ENCODE data around the gene TCEAL3.
A peak's percentile ranks its signal among the peaks of the same experiment; 100 is the strongest.
"Not testable (repeated sequence)": the region's sequence is repeated elsewhere in the genome, so short reads cannot be mapped to it uniquely, and the experiment has no call there.

Gene TCEAL3

DNA sequence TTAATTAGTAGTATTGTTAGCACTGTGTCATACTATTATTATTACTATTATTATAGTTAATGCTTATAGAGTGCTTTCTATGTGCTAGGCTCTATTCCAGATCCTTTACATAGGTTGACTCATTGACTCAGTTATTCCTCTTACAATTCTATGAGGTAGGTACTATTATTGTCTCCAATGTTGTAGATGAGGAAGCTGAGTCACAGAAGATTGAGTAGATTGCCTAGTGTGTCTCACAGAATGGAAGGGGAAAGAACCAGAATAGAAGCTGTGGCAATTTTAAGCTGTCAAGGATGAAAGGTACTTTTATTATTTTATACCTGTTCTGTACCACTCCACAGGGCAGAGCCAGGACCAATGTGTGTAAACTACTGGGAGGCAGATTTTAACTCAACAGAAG lies 19.1 kb downstream of the TCEAL3 start:
- Histone ChIP-seq H3K36me3 (ENCODE audit: insufficient read depth, low read length) (peaks cover 3% of the 10 kb centered on the region; the same call in 1 of the 2 replicates), H3K4me3 (ENCODE audit: low read depth, low read length) (peak overlapping the region; percentile 49; the same call in 1 of the 2 replicates), H3K27ac (ENCODE audit: low read depth, low read length) (peak overlapping the region; percentile 72), H2AFZ (ENCODE audit: low read length, unreplicated experiment) (no peak overlapping the region), H3K79me2 (ENCODE audit: control insufficient read depth, insufficient read depth, low read length, unreplicated experiment) (peaks cover 38% of the 10 kb centered on the region), H3K4me1 (ENCODE audit: control insufficient read depth, insufficient read depth, low read length, unreplicated experiment) (peaks cover 19% of the 10 kb centered on the region), H3K27me3 (ENCODE audit: insufficient read depth, low read length) (no peaks in the 10 kb centered on the region)

DNA sequence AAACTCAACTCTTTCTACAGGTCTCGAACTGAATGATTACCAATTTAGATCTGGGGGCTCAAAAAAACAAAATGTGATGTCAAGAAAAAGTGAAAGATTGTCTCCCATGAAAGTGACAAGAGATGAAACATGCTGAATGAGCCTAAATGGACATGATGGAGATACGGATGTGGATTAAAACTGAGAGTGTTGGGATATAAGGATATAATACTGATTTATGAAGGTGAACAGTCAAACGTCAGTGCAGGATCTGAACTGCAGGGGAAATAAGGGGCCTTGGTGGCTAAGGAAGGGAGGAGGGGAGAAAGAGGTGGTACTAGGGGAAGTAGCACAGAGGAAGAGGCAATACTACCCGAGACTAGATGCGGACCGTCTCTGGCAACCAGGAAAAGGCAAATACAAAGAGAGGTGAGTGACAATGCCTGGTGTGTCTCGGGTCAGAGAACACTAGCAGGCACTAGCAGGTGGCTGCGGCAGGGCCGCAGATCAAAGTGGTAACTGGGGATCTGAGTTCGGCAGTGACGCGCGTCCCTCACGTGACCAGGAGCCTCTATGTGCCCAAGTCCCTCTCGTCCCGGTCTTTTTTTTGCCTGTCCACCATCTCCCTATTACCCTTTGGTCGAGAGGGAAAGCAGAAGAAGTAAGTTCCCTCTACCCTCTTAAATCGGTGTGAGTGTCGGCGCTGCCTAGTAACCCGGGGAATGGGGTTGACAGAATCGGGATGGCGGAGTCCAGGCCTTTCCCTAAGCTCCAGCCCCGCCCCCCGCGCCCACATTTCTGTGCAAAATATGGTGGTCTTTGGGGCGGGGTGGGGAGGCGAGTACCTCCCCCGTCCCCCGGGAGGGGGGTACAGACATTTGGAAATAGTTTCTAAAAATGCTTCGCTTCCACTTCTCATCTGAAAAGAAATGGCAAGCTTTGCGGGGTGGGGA lies 20.9 kb downstream of the TCEAL3 start, which contains the start of gene TCEAL1:
TSS of gene TCEAL1 (plus strand) at position 590 of the 932 bp plus-strand sequence. CDS start 942 bp downstream, outside the sequence.
- Histone ChIP-seq H2AFZ (ENCODE audit: low read length, unreplicated experiment) (peak within 1 kb of the TSS; percentile 51), H3K27me3 (ENCODE audit: insufficient read depth, low read length) (no peaks in the 10 kb centered on the region), H3K4me1 (ENCODE audit: control insufficient read depth, insufficient read depth, low read length, unreplicated experiment) (peaks cover 19% of the 10 kb centered on the region), H3K79me2 (ENCODE audit: control insufficient read depth, insufficient read depth, low read length, unreplicated experiment) (peaks cover 38% of the 10 kb centered on the region), H3K36me3 (ENCODE audit: insufficient read depth, low read length) (peaks cover 3% of the 10 kb centered on the region; the same call in 1 of the 2 replicates), H3K4me3 (ENCODE audit: low read depth, low read length) (peak within 1 kb of the TSS; percentile 86), H3K27ac (ENCODE audit: low read depth, low read length) (peak within 1 kb of the TSS; percentile 80)

DNA sequence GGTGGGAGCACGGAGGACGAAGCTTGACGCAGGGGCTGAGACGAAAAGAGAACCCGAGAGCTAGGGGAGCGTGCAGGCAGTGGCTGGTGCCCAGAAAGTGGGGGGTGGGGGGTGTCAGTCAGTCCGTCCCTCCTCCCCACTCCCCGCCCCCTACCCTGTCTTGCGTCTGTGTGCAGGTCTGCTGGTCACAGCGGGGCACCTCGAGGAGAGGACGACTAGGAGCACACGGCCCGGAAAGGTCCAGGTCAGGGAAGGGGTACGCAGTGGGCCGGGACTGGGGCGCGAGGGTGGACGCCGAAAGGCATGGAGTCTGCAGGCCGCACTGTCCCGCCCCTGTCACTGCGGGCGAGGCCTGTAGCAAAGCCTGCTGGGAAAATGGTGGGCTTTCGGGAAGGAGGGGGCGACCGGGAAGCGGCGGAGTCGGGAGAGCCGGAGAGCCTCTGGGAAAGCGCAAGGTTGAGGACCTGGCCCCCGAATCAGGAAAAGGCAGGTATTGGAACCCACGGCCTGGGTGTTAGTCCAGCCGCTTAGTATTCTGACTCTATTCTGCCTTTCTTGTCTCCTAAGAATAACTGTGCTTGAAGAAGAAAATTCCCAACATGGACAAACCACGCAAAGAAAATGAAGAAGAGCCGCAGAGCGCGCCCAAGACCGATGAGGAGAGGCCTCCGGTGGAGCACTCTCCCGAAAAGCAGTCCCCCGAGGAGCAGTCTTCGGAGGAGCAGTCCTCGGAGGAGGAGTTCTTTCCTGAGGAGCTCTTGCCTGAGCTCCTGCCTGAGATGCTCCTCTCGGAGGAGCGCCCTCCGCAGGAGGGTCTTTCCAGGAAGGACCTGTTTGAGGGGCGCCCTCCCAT lies 21.8 kb downstream of the TCEAL3 start:
- peak overlapping the region; percentile 80 for H3K27ac ChIP-seq (ENCODE audit: low read depth, low read length)
- H3K79me2 ChIP-seq (ENCODE audit: control insufficient read depth, insufficient read depth, low read length, unreplicated experiment) = peaks cover 38% of the 10 kb centered on the region
- peaks cover 17% of the 10 kb centered on the region for H3K4me1 ChIP-seq (ENCODE audit: control insufficient read depth, insufficient read depth, low read length, unreplicated experiment)
- peak overlapping the region; percentile 51 for H2AFZ ChIP-seq (ENCODE audit: low read length, unreplicated experiment)
- peak overlapping the region; percentile 86 for H3K4me3 ChIP-seq (ENCODE audit: low read depth, low read length)
- H3K36me3 ChIP-seq (ENCODE audit: insufficient read depth, low read length) = peaks cover 3% of the 10 kb centered on the region; the same call in 1 of the 2 replicates
- no peaks in the 10 kb centered on the region for H3K27me3 ChIP-seq (ENCODE audit: insufficient read depth, low read length)

DNA sequence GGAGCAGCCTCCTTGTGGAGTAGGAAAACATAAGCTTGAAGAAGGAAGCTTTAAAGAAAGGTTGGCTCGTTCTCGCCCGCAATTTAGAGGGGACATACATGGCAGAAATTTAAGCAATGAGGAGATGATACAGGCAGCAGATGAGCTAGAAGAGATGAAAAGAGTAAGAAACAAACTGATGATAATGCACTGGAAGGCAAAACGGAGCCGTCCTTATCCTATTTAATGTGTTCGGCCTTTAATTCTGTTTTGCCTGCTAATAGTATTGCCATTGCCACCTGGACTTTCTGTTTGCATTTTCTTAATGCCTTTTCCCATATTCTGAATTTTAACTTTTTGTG lies 22.4 kb downstream of the TCEAL3 start:
- peak overlapping the region; percentile 51 for H2AFZ ChIP-seq (ENCODE audit: low read length, unreplicated experiment)

DNA sequence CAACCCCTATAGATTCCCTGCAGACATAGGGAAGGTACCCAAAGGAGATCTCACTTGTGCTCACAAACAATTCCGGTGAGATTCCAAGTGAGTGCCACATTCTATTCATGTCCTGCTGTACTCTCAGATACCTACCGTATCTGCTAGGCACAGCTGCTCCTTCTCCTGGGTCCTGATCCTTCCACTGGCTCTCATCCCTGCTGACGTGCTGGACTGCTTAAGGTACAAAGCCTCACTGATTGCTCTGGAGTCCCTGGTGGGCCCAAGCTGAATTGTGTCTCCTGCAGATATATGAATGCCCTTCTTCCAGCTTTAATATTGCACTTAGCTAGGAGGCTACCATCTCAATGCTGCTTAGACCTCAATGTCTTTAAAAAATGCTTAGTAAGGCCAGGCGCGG lies 23.4 kb downstream of the TCEAL3 start:
- Histone ChIP-seq H3K36me3 (ENCODE audit: insufficient read depth, low read length) (peaks cover 3% of the 10 kb centered on the region; the same call in 1 of the 2 replicates), H3K27ac (ENCODE audit: low read depth, low read length) (no peak overlapping the region), H3K27me3 (ENCODE audit: insufficient read depth, low read length) (no peaks in the 10 kb centered on the region), H2AFZ (ENCODE audit: low read length, unreplicated experiment) (no peak overlapping the region), H3K4me3 (ENCODE audit: low read depth, low read length) (peak overlapping the region; percentile 86; the same call in 1 of the 2 replicates), H3K4me1 (ENCODE audit: control insufficient read depth, insufficient read depth, low read length, unreplicated experiment) (peaks cover 12% of the 10 kb centered on the region), H3K79me2 (ENCODE audit: control insufficient read depth, insufficient read depth, low read length, unreplicated experiment) (peaks cover 25% of the 10 kb centered on the region)

More for the DNA sequence above, 22.4 kb downstream of the TCEAL3 start:
- peak overlapping the region; percentile 86 for H3K4me3 ChIP-seq (ENCODE audit: low read depth, low read length)
- peaks cover 35% of the 10 kb centered on the region for H3K79me2 ChIP-seq (ENCODE audit: control insufficient read depth, insufficient read depth, low read length, unreplicated experiment)
- peaks cover 17% of the 10 kb centered on the region for H3K4me1 ChIP-seq (ENCODE audit: control insufficient read depth, insufficient read depth, low read length, unreplicated experiment)
- no peaks in the 10 kb centered on the region for H3K27me3 ChIP-seq (ENCODE audit: insufficient read depth, low read length)
- H3K27ac ChIP-seq (ENCODE audit: low read depth, low read length) = peak overlapping the region; percentile 80
- H3K36me3 ChIP-seq (ENCODE audit: insufficient read depth, low read length) = peaks cover 3% of the 10 kb centered on the region; the same call in 1 of the 2 replicates

DNA sequence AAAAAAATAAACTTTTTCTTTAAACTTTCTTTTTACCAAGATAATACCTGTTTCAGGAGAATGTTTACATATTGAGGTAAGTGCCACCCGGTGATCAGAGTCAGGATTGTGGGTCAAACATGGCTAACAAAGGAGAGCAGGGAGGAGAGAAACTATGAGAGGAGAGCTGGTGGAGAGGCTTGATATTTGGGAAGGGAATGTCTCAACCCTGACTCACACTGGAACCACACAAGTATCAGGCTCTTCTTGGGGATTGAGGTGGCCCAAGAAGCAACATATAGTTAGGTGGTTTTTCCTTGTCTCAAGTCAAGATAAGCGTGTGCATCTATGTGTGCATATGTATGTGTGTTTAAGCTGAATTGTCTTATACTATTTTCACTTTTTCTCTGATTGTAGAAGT lies 27.7 kb downstream of the TCEAL3 start:
- peaks cover 30% of the 10 kb centered on the region for H3K4me1 ChIP-seq (ENCODE audit: control insufficient read depth, insufficient read depth, low read length, unreplicated experiment)
- peaks cover 3% of the 10 kb centered on the region; the same call in 1 of the 2 replicates for H3K36me3 ChIP-seq (ENCODE audit: insufficient read depth, low read length)
- H2AFZ ChIP-seq (ENCODE audit: low read length, unreplicated experiment) = no peak overlapping the region
- no peaks in the 10 kb centered on the region for H3K27me3 ChIP-seq (ENCODE audit: insufficient read depth, low read length)
- H3K4me3 ChIP-seq (ENCODE audit: low read depth, low read length) = no peak overlapping the region
- H3K27ac ChIP-seq (ENCODE audit: low read depth, low read length) = no peak overlapping the region
- peaks cover 4% of the 10 kb centered on the region for H3K79me2 ChIP-seq (ENCODE audit: control insufficient read depth, insufficient read depth, low read length, unreplicated experiment)

DNA sequence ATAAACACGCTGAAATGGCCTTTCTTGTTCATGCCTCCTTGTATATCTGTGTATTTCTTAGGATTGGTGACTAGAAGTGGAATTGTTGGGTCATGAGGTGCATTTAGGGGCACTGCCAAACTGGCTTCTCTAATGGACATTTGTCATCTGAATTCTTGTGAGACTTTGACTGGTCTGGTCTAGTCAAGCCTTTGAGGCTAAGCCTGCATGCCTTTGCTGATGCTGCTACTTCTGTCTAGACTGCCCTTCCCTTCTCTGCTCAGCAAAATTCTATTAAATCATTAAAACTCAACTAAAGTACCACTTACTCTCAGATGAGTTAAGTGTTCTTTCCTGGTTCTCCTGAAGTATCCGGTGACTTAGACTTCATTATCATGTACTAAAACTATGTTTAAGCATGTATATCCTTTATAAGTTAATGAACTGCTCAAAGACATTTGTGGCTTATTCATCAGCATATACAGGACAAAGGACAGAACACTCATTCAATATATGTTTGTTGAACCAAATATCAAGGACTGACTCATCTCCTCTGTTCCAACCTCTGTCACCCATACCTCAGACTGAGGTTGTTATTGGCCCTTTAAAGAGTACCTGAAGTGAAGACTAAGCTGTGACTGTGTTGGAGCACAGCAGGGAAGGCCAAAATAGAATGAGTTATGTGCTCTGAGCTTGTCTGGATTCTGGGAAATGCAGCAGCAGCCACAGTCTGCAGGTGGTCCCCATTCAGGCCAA lies 30.0 kb downstream of the TCEAL3 start:
- Histone ChIP-seq H3K27me3 (ENCODE audit: insufficient read depth, low read length) (no peaks in the 10 kb centered on the region), H3K4me1 (ENCODE audit: control insufficient read depth, insufficient read depth, low read length, unreplicated experiment) (peaks cover 38% of the 10 kb centered on the region), H3K36me3 (ENCODE audit: insufficient read depth, low read length) (no peaks in the 10 kb centered on the region), H3K79me2 (ENCODE audit: control insufficient read depth, insufficient read depth, low read length, unreplicated experiment) (no peaks in the 10 kb centered on the region), H3K4me3 (ENCODE audit: low read depth, low read length) (no peak overlapping the region), H2AFZ (ENCODE audit: low read length, unreplicated experiment) (no peak overlapping the region), H3K27ac (ENCODE audit: low read depth, low read length) (peak overlapping the region; percentile 58)

DNA sequence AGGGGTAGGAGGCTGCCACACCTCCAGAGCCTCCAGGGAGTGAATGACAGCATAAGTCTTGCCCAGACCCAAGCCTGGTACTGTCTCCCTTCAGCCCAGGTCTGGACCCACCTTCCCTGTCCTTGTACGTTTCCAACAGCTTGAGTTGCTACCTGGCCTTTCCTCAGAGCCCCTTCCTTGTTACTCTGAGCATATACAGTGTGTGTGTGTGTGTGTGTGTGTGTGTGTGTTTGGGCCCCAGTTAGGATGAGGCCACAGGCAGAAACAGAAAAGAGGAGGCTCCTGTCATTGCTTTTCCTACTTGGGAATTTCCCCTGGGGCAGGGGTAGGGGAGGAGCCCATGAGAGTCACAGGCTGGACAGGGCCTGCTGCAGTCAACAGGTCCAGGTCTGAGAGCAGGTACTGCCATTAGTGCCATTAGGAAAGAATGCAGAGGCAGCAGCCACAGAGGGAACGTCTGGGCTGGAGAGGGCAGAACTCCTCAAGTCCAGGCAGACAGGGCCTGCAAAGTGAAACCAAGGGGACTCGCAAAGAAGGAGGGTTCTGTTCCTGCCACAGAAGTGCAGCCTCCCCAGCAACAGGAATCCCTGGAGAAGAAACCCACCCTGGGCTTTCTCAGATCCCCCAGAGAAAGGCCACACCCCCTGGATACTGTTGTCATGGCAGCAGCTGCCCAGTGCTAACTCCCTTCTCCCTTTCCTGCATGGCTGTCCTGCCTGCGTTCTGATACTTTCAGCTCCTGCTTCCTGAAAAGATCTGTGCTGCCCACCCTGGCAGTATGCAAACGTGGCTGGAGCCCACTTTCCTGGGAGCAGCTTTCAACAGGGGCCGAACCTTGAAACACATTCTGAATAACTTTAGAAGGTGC lies 30.9 kb downstream of the TCEAL3 start:
- peaks cover 38% of the 10 kb centered on the region for H3K4me1 ChIP-seq (ENCODE audit: control insufficient read depth, insufficient read depth, low read length, unreplicated experiment)
- H2AFZ ChIP-seq (ENCODE audit: low read length, unreplicated experiment) = peak overlapping the region; percentile 60
- H3K36me3 ChIP-seq (ENCODE audit: insufficient read depth, low read length); H3K27me3 ChIP-seq (ENCODE audit: insufficient read depth, low read length); H3K79me2 ChIP-seq (ENCODE audit: control insufficient read depth, insufficient read depth, low read length, unreplicated experiment); H3K4me3 ChIP-seq (ENCODE audit: low read depth, low read length): not testable (repeated sequence)
- H3K27ac ChIP-seq (ENCODE audit: low read depth, low read length) = peak overlapping the region; percentile 87; the same call in 1 of the 2 replicates

DNA sequence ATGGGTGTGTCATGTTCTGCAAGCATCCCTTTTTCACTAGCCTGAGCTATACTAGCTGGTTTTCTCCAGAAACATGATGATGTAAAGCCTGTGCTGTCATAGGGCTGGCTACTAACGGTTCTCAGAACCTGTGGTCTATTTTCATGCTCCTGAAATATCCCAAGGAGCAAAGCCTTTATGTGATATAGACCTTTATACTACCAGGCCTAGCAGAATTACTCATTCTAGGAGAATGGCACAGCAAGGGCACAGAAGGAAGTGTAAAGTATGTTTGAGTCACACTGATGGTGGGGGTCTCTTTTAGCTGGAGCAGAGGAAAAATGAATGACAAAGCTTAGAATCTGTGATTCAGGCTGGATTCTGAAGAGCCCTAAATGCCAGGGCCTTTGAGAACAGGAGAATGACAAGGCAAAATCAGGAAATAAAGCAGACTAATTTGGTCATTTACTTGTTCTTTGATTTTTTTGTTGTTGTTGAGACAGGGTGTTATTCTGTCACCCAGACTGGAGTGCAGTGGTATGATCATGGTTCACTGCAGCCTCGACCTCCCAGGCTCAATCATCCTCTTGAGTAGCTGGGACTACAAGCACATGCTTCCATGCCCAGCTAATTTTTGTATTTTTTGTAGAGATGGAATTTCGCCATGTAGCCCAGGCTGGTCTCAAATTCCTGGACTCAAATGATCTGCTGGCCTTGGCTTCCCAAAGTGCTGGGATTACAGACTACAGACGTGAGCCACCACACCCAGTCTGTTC lies 32.8 kb downstream of the TCEAL3 start:
- peak overlapping the region; percentile 87 for H3K27ac ChIP-seq (ENCODE audit: low read depth, low read length)

More for the DNA sequence above, 32.8 kb downstream of the TCEAL3 start:
- Histone ChIP-seq H3K79me2 (ENCODE audit: control insufficient read depth, insufficient read depth, low read length, unreplicated experiment) (no peaks in the 10 kb centered on the region), H3K27me3 (ENCODE audit: insufficient read depth, low read length) (no peaks in the 10 kb centered on the region), H3K4me3 (ENCODE audit: low read depth, low read length) (no peak overlapping the region), H3K4me1 (ENCODE audit: control insufficient read depth, insufficient read depth, low read length, unreplicated experiment) (peaks cover 38% of the 10 kb centered on the region), H3K36me3 (ENCODE audit: insufficient read depth, low read length) (no peaks in the 10 kb centered on the region), H2AFZ (ENCODE audit: low read length, unreplicated experiment) (no peak overlapping the region)
